Gastrocnemius medialis (tissue), 4 donors: ENCODE measurements around the gene CELF4. TPM values are rescaled to one million over a fixed set of nuclear protein-coding genes. Genes with fewer than 3 reads are reported as not detected.

Experiments
- ATAC-seq, 2 donors: fragments of 150-250 bp; one replicate each; pipeline ENCODE4 v1.9.1; 2016
- DNase-seq, 2 donors: peaks; one replicate each; pipeline ENCODE4 v3.0.0-alpha.2; 2019
- H3K27ac ChIP-seq, 4 donors: fragments of 200-600 bp; sonication (generic); 1 replicate in 1 of 4; 2 replicates in 3 of 4; pipeline ENCODE4 v1.5.1; 2016 to 2018; ENCODE audit warnings: mild to moderate bottlenecking in 2 of 4, moderate library complexity in 1 of 4
- H3K27me3 ChIP-seq, 3 donors: fragments of 200-600 bp; sonication (generic) in 2 of 3; 1 replicate in 1 of 3; 2 replicates in 2 of 3; pipeline versions ENCODE4 v1.5.1 to v1.6.0; 2016 to 2019; ENCODE audit warnings: mild to moderate bottlenecking in 1 of 3, moderate library complexity in 1 of 3
- H3K36me3 ChIP-seq, 2 donors: fragments of 200-600 bp; sonication (generic) in 1 of 2; one replicate each; pipeline ENCODE4 v1.5.1; 2017 to 2018
- H3K4me1 ChIP-seq, 2 donors: fragments of 200-600 bp; sonication (generic) in 1 of 2; one replicate each; pipeline ENCODE4 v1.5.1; 2016 to 2017; ENCODE audit warnings: mild to moderate bottlenecking in 2 of 2
- H3K4me3 ChIP-seq, 4 donors: fragments of 200-600 bp; sonication (generic) in 3 of 4; 1 replicate in 1 of 4; 2 replicates in 3 of 4; pipeline ENCODE4 v1.5.1; 2016 to 2019; ENCODE audit warnings: mild to moderate bottlenecking in 2 of 4
- H3K9me3 ChIP-seq, 3 donors: fragments of 200-600 bp; sonication (generic) in 2 of 3; 1 replicate in 1 of 3; 2 replicates in 2 of 3; pipeline ENCODE4 v1.5.1; 2016 to 2019
- CTCF ChIP-seq, 5 experiments: fragments of 450-650 bp in 3 of 5; fragments of 200-600 bp in 2 of 5; sonication (generic) in 2 of 5; IDR thresholded peaks in 4 of 5; conservative IDR thresholded peaks in 1 of 5; 1 replicate in 4 of 5; 2 replicates in 1 of 5; pipeline ENCODE4 v1.5.1; 2016 to 2019; ENCODE audit warnings: antibody characterized with exemption in 5 of 5, mild to moderate bottlenecking in 3 of 5, moderate library complexity in 3 of 5
- POLR2A ChIP-seq, 2 donors: fragments of 450-650 bp; IDR thresholded peaks; one replicate each; pipeline ENCODE4 v1.6.1; 2017; ENCODE audit warnings: antibody characterized with exemption in 2 of 2, mild to moderate bottlenecking in 2 of 2, moderate library complexity in 2 of 2
- in situ Hi-C, 4 donors: fragments of 200-750 bp; cut with MboI; loops; one replicate each; pipeline versions ENCODE4 v1.15.0 to v1.8.0; 2017; ENCODE audit warnings: low sequenced_read_pairs in 4 of 4
- intact Hi-C: fragments of 100-400 bp; cut with DNase I; formaldehyde crosslinking; loops from one replicate; pipeline ENCODE4 v1.15.1; 2023; ENCODE audit warnings: low total_unique reads
- total RNA-seq, 4 donors: library from RNA; depleted of rRNA; stranded (reverse); fragments of >200 nt; gene quantifications; one replicate each; pipeline versions ENCODE4 v1.1.0 to v1.2.3, GENCODE V29; 2016

Gene CELF4
- total RNA-seq, 4 donors from 2014 or later, result not detected

GRCh38 chr18:37389684-37390368 is 175.8 kb downstream of the CELF4 start:
- no peak for DNase-seq
- no peak for ATAC-seq
- Histone ChIP-seq H3K36me3 (no peaks in the 10 kb centered on the region), H3K9me3 (no peaks in the 10 kb centered on the region), H3K27me3 (peaks cover 2 to 8% (median 8%) of the 10 kb centered on the region in 3 donors), H3K4me3 (no peak overlapping the region), H3K27ac (no peak overlapping the region), H3K4me1 (peaks cover 0 to 3% of the 10 kb centered on the region in 2 donors)
- TF ChIP-seq CTCF (IDR thresholded peaks at IDR 0.05 in 4 of 5, conservative IDR thresholded peaks at IDR 0.05 in 1 of 5) (no peak), POLR2A (IDR thresholded peaks at IDR 0.05) (no peak)
- intact Hi-C loops (no loop called here), in situ Hi-C loops (no loop called here)

GRCh38 chr18:37389041-37389440 is 176.6 kb downstream of the CELF4 start:
- in situ Hi-C loops, result no loop called here
- Histone ChIP-seq H3K4me3 (no peak overlapping the region), H3K27me3 (peaks cover 0 to 4% (median under 1%) of the 10 kb centered on the region in 3 donors), H3K36me3 (no peaks in the 10 kb centered on the region), H3K9me3 (no peaks in the 10 kb centered on the region), H3K27ac (no peak overlapping the region), H3K4me1 (peaks cover 0 to 3% of the 10 kb centered on the region in 2 donors)
- TF ChIP-seq CTCF (IDR thresholded peaks at IDR 0.05 in 4 of 5, conservative IDR thresholded peaks at IDR 0.05 in 1 of 5) (no peak), POLR2A (IDR thresholded peaks at IDR 0.05) (no peak)
- ATAC-seq, result no peak
- no peak for DNase-seq
- intact Hi-C loops, result no loop called here

GRCh38 chr18:37388413-37388812 is 177.2 kb downstream of the CELF4 start:
- Histone ChIP-seq H3K4me1 (no peaks in the 10 kb centered on the region), H3K36me3 (no peaks in the 10 kb centered on the region), H3K27me3 (peaks cover 0 to 4% (median 0%) of the 10 kb centered on the region in 3 donors), H3K9me3 (no peaks in the 10 kb centered on the region), H3K27ac (no peak overlapping the region), H3K4me3 (no peak overlapping the region)
- in situ Hi-C loops (no loop called here), intact Hi-C loops (no loop called here)
- TF ChIP-seq POLR2A (IDR thresholded peaks at IDR 0.05), result no peak
- no peak for TF ChIP-seq CTCF (IDR thresholded peaks at IDR 0.05 in 4 of 5, conservative IDR thresholded peaks at IDR 0.05 in 1 of 5)
- DNase-seq (no peak), ATAC-seq (no peak)

- TF ChIP-seq POLR2A (IDR thresholded peaks at IDR 0.05) (no peak), CTCF (IDR thresholded peaks at IDR 0.05 in 4 of 5, conservative IDR thresholded peaks at IDR 0.05 in 1 of 5) (peak; percentile 35 to 64 (median 42))
- Histone ChIP-seq H3K27ac (no peak overlapping the region), H3K27me3 (peaks cover 0 to 4% (median 0%) of the 10 kb centered on the region in 3 donors), H3K36me3 (no peaks in the 10 kb centered on the region), H3K4me1 (no peaks in the 10 kb centered on the region), H3K4me3 (no peak overlapping the region), H3K9me3 (no peaks in the 10 kb centered on the region)
- intact Hi-C loops, result loop anchor here (1.0 kb wide), 1 partner anchor 152 kb away; no protein-coding TSS in a partner anchor
- ATAC-seq, result no peak
- no peak for DNase-seq
- in situ Hi-C loops, result no loop called here
Observed at GRCh38 chr18:37385846-37386778, 179.5 kb downstream of the CELF4 start.
